Measurements from ENCODE around the gene CHRM5.
"Not testable (repeated sequence)": the region's sequence is repeated elsewhere in the genome, so short reads cannot be mapped to it uniquely, and the experiment has no call there.

Gene CHRM5

GRCh38 chr15:34043813-34044212 lies 75.5 kb downstream of the CHRM5 start:
- no peak for TF ChIP-seq CTCF (IDR thresholded peaks at IDR 0.05)
- DNase-seq, result no peak
- Mint-ChIP-seq H3K4me3 (no peak overlapping the region), H3K27me3 (ENCODE audit: low read depth, poor library complexity) (peaks cover 5% of the 10 kb centered on the region), H3K9me3 (peaks cover 13% of the 10 kb centered on the region), H3K27ac (no peak overlapping the region), H3K36me3 (ENCODE audit: low read depth) (peaks cover 2% of the 10 kb centered on the region), H3K4me1 (peaks cover 11% of the 10 kb centered on the region)

GRCh38 chr15:34046471-34047145 lies 78.3 kb downstream of the CHRM5 start:
- Mint-ChIP-seq H3K27ac (no peak overlapping the region), H3K36me3 (ENCODE audit: low read depth) (peaks cover 22% of the 10 kb centered on the region), H3K4me3 (no peak overlapping the region), H3K9me3 (peaks cover 41% of the 10 kb centered on the region), H3K27me3 (ENCODE audit: low read depth, poor library complexity) (peaks cover 10% of the 10 kb centered on the region), H3K4me1 (no peaks in the 10 kb centered on the region)
- DNase-seq, result no peak
- TF ChIP-seq CTCF (IDR thresholded peaks at IDR 0.05), result no peak

GRCh38 chr15:34047893-34048775 lies 79.8 kb downstream of the CHRM5 start:
- H3K27ac Mint-ChIP-seq, result no peak overlapping the region
- no peak for DNase-seq
- TF ChIP-seq CTCF (IDR thresholded peaks at IDR 0.05), result no peak

GRCh38 chr15:34049112-34049511 lies 80.8 kb downstream of the CHRM5 start:
- Mint-ChIP-seq H3K4me3 (no peak overlapping the region), H3K36me3 (ENCODE audit: low read depth) (peaks cover 22% of the 10 kb centered on the region), H3K4me1 (no peaks in the 10 kb centered on the region), H3K9me3 (peaks cover 63% of the 10 kb centered on the region), H3K27me3 (ENCODE audit: low read depth, poor library complexity) (peaks cover 16% of the 10 kb centered on the region), H3K27ac (no peak overlapping the region)
- DNase-seq, result no peak
- TF ChIP-seq CTCF (IDR thresholded peaks at IDR 0.05), result no peak

More at GRCh38 chr15:34047893-34048775, 79.8 kb downstream of the CHRM5 start:
- Mint-ChIP-seq H3K27me3 (ENCODE audit: low read depth, poor library complexity) (peaks cover 13% of the 10 kb centered on the region), H3K4me1 (no peaks in the 10 kb centered on the region), H3K36me3 (ENCODE audit: low read depth) (peaks cover 22% of the 10 kb centered on the region), H3K4me3 (no peak overlapping the region), H3K9me3 (peaks cover 54% of the 10 kb centered on the region)

GRCh38 chr15:34050385-34050784 lies 82.1 kb downstream of the CHRM5 start:
- H3K36me3 Mint-ChIP-seq (ENCODE audit: low read depth), result peaks cover 22% of the 10 kb centered on the region
- peaks cover 68% of the 10 kb centered on the region for H3K9me3 Mint-ChIP-seq
- not testable (repeated sequence) for H3K27ac Mint-ChIP-seq, DNase-seq, H3K4me3 Mint-ChIP-seq, H3K4me1 Mint-ChIP-seq
- peaks cover 16% of the 10 kb centered on the region for H3K27me3 Mint-ChIP-seq (ENCODE audit: low read depth, poor library complexity)

- no peak overlapping the region for H3K4me3 Mint-ChIP-seq
- H3K27ac Mint-ChIP-seq, result no peak overlapping the region
These were observed 85.9 kb downstream of the CHRM5 start for GRCh38 chr15:34054081-34054707.

More at GRCh38 chr15:34054081-34054707, 85.9 kb downstream of the CHRM5 start:
- DNase-seq, result no peak
- no peak for TF ChIP-seq CTCF (IDR thresholded peaks at IDR 0.05)
- peaks cover 51% of the 10 kb centered on the region for H3K9me3 Mint-ChIP-seq
- H3K36me3 Mint-ChIP-seq (ENCODE audit: low read depth), result peaks cover 16% of the 10 kb centered on the region
- no peaks in the 10 kb centered on the region for H3K4me1 Mint-ChIP-seq
- H3K27me3 Mint-ChIP-seq (ENCODE audit: low read depth, poor library complexity), result peaks cover 16% of the 10 kb centered on the region
